Measurements from ENCODE around the gene NES. TPM values are rescaled to one million over a fixed set of nuclear protein-coding genes. Genes with fewer than 3 reads are reported as not detected.

Gene NES
- total RNA-seq, 1 experiment from 2014 or later = 8.4 TPM

- ChIA-PET CTCF (no interaction called here), POLR2A (interaction anchor here (1.6 kb wide), 1 partner anchor 12 kb away, joined by 4 read pairs; no protein-coding TSS in a partner anchor), RAD21 (ENCODE audit: low non-redundant PET in 1 of 2, low total read pairs in 2 of 2, uncharacterized antibody in 2 of 2, unreplicated experiment in 2 of 2) (no interaction called here)
- Histone ChIP-seq H3K9me3 (ENCODE audit: control insufficient read depth in 1 of 2, insufficient read depth in 1 of 2, low read depth in 1 of 2, low read length in 2 of 2) (no peaks in the 10 kb centered on the region), H3K27me3 (ENCODE audit: insufficient read depth, low read length) (no peaks in the 10 kb centered on the region), H3K27ac (ENCODE audit: low read depth, low read length) (no peak overlapping the region), H3K79me2 (ENCODE audit: insufficient read depth, low read length) (no peaks in the 10 kb centered on the region), H3K36me3 (ENCODE audit: control insufficient read depth in 1 of 2, insufficient read depth in 2 of 2, low read length in 2 of 2) (no peaks in the 10 kb centered on the region), H3K4me1 (ENCODE audit: control insufficient read depth in 1 of 2, insufficient read depth in 2 of 2, low read length in 2 of 2) (peaks cover 13 to 26% of the 10 kb centered on the region in 2 experiments), H3K4me2 (ENCODE audit: low read length) (no peak overlapping the region), H2AFZ (ENCODE audit: low read depth, low read length, poor library complexity, severe bottlenecking) (no peak overlapping the region), H3K9me2 (ENCODE audit: insufficient read depth) (no peaks in the 10 kb centered on the region), H3K9ac (ENCODE audit: low read length) (no peak overlapping the region), H4K20me1 (ENCODE audit: insufficient read depth) (no peaks in the 10 kb centered on the region), H3K4me3 (replicated peaks in 1 of 2; ENCODE audit: low read depth in 1 of 2, low read length in 2 of 2) (no peak overlapping the region)
- intact Hi-C loops (cut with micrococcal nuclease) = no loop called here
- no TSS peak for BruUV-seq (replicated peaks)
- no peak for TF ChIP-seq SP1 (IDR thresholded peaks at IDR 0.05; ENCODE audit: low read depth)
- no peak for TF ChIP-seq REST (IDR thresholded peaks at IDR 0.05; ENCODE audit: low read depth)
- TF ChIP-seq POLR2AphosphoS5 (IDR thresholded peaks at IDR 0.05; ENCODE audit: low read depth, low read length) = no peak
- no peak for TF ChIP-seq CTCF (IDR thresholded peaks at IDR 0.05 in 2 of 3, conservative IDR thresholded peaks at IDR 0.05 in 1 of 3; ENCODE audit: borderline replicate concordance in 1 of 3, insufficient read depth in 1 of 3, low read depth in 2 of 3, low read length in 2 of 3)
- no peak for TF ChIP-seq CEBPB (IDR thresholded peaks at IDR 0.05; ENCODE audit: low read depth)
- no peak for TF ChIP-seq CBX3 (IDR thresholded peaks at IDR 0.05; ENCODE audit: low read depth)
- no peak for TF ChIP-seq EZH2phosphoT487 (IDR thresholded peaks at IDR 0.05; ENCODE audit: borderline replicate concordance)
- TF ChIP-seq ATF3 (IDR thresholded peaks at IDR 0.05) = no peak
- TF ChIP-seq EZH2 (IDR thresholded peaks at IDR 0.05) = no peak
- TF ChIP-seq ELF1 (IDR thresholded peaks at IDR 0.05; ENCODE audit: borderline replicate concordance, low read depth) = no peak
- TF ChIP-seq FOSL1 (IDR thresholded peaks at IDR 0.05; ENCODE audit: low read depth) = no peak
- TF ChIP-seq YY1 (IDR thresholded peaks at IDR 0.05; ENCODE audit: extremely low read depth, insufficient replicate concordance, low read depth, low read length) = no peak
- no peak for TF ChIP-seq EGR1 (IDR thresholded peaks at IDR 0.05; ENCODE audit: low read depth)
- TF ChIP-seq ZNF274 (IDR thresholded peaks at IDR 0.05; ENCODE audit: low read depth, low read length) = no peak
- TF ChIP-seq RAD21 (IDR thresholded peaks at IDR 0.05; ENCODE audit: low read depth) = no peak
- TF ChIP-seq SIN3A (IDR thresholded peaks at IDR 0.05; ENCODE audit: low read depth) = no peak
- no peak for TF ChIP-seq MAX (IDR thresholded peaks at IDR 0.05)
- no peak for TF ChIP-seq ZFX (IDR thresholded peaks at IDR 0.05)
- TF ChIP-seq TCF7L2 (IDR thresholded peaks at IDR 0.05; ENCODE audit: borderline replicate concordance, extremely low read depth, insufficient read depth, insufficient read length) = no peak
- ATAC-seq = no peak
- no peak for DNase-seq (ENCODE audit: low read depth, low spot score)
Observed at GRCh38 chr1:156673387-156674121, 3.7 kb downstream of the NES start.
